ENCODE data around the gene SPI1.

Gene SPI1

DNA sequence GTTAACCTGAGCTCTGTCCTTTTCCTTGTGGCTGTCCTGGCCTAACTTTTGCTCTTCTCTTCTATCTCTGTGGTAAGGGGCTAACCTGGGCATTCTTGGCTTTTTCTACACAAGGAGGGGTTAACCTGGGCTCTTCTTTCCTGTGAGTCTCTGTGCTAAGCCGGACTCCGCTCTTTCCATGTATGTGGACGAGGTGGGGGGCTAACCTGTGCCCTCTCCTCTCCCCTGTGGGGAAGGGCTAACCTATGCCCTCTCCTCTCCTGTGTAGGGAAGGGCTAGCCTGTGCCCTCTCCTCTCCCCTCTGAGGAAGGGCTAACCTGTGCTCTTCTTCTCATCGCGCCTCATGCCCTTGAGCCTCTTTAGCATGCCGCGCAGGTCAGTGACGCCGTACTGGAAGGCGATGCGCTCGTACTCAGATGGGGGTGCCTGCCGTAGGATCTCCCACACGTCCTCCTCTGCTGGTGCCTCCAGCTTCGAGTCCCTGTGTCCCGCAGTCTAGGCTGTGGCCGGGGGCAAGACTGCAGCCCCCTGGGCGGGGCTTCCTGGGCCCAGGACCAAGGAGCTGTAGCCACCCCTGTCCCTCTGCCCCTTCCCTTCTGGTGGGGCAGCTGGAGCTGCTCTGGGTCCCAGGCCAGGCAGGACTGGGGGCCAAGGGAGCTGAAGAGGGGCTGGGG, 32.3 kb downstream of the SPI1 start:
- FAIRE-seq (no peak), DNase-seq (ENCODE audit: insufficient read length, low spot score) (no peak)
- TF ChIP-seq TAF1 (IDR thresholded peaks at IDR 0.05; ENCODE audit: low read depth, low read length) (no peak), POLR2AphosphoS5 (IDR thresholded peaks at IDR 0.05; ENCODE audit: low read depth, low read length) (no peak), SPI1 (IDR thresholded peaks at IDR 0.05; ENCODE audit: low read depth, low read length) (no peak), POLR2A (IDR thresholded peaks at IDR 0.05; ENCODE audit: low read depth, low read length) (no peak), PAX5 (IDR thresholded peaks at IDR 0.05; ENCODE audit: insufficient read depth, low read length, severe bottlenecking) (no peak), POU2F2 (IDR thresholded peaks at IDR 0.05; ENCODE audit: low read depth, low read length) (no peak)

DNA sequence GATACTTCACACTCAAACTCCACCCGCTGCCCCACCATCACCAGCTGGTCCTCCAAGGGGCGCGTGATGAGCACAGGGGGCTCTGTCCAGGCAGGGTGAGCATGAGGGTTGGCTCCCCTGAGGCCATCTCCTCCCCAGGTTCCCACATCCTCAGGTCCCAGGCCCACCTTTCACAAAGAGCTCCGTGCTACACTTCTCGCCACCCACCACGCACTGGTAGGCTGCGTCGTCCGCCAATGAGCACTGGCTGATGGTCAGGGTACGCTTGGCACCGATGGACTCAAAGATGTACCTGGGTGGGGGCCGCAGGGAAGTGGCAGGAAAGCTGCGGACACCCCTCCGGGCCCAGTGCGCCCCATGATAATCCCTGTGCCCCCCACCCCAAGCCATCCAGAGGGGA, 35.5 kb downstream of the SPI1 start:
- DNase-seq (ENCODE audit: insufficient read length, low spot score) (no peak), FAIRE-seq (no peak)
- TF ChIP-seq POLR2A (IDR thresholded peaks at IDR 0.05; ENCODE audit: low read depth, low read length): no peak
- no peak for TF ChIP-seq TAF1 (IDR thresholded peaks at IDR 0.05; ENCODE audit: low read depth, low read length)
- no peak for TF ChIP-seq POU2F2 (IDR thresholded peaks at IDR 0.05; ENCODE audit: low read depth, low read length)
- no peak for TF ChIP-seq POLR2AphosphoS5 (IDR thresholded peaks at IDR 0.05; ENCODE audit: low read depth, low read length)
- TF ChIP-seq SPI1 (IDR thresholded peaks at IDR 0.05; ENCODE audit: low read depth, low read length): no peak
- TF ChIP-seq PAX5 (IDR thresholded peaks at IDR 0.05; ENCODE audit: insufficient read depth, low read length, severe bottlenecking): no peak

DNA sequence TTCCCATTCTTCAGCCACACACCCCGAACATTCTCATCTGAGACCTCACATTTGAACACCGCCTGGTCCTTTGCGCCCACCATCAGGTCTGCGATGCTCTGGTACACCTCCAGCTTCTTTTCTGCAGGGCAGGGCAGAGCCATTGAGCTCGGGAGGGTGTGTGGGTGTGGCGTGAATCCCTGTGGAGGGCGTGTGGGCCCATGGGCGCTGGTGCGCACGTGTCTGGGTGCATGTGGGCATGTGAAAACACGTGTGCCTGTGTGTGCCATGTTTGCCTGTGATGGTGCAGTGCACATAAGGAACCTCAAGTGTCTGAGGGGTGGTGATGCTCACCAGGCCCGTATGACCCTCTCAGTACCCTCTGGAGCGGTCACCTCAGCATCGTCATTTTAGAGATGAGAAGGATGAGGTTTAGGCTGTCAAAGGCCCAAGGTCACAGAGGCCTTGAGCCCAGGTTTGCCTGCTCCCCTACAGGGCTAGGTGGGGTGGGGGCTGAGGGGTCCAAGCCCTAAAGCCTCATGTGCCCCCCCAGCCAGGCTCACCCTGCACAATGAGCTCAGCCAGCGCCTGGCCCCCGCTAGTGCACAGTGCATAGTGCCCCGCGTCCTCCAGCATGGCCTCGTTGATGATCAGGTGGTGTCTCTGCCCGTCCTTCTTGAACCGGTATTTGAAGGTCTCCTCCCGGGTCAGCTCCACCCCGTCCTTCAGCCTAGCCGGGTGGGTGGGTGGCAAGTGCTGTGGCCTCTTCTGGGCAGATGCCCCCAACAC, 36.1 kb downstream of the SPI1 start:
- no peak for TF ChIP-seq POU2F2 (IDR thresholded peaks at IDR 0.05; ENCODE audit: low read depth, low read length)
- FAIRE-seq (no peak), DNase-seq (ENCODE audit: insufficient read length, low spot score) (no peak)

GRCh38 chr11:47340980-47341775, 37.2 kb downstream of the SPI1 start:
- TF ChIP-seq POLR2A (IDR thresholded peaks at IDR 0.05; ENCODE audit: low read depth, low read length) (no peak), SPI1 (IDR thresholded peaks at IDR 0.05; ENCODE audit: low read depth, low read length) (no peak), PAX5 (IDR thresholded peaks at IDR 0.05; ENCODE audit: insufficient read depth, low read length, severe bottlenecking) (no peak), TAF1 (IDR thresholded peaks at IDR 0.05; ENCODE audit: low read depth, low read length) (no peak), POLR2AphosphoS5 (IDR thresholded peaks at IDR 0.05; ENCODE audit: low read depth, low read length) (no peak), POU2F2 (IDR thresholded peaks at IDR 0.05; ENCODE audit: low read depth, low read length) (no peak)
- FAIRE-seq (no peak), DNase-seq (ENCODE audit: insufficient read length, low spot score) (no peak)

- TF ChIP-seq PAX5 (IDR thresholded peaks at IDR 0.05; ENCODE audit: insufficient read depth, low read length, severe bottlenecking): no peak
- no peak for TF ChIP-seq SPI1 (IDR thresholded peaks at IDR 0.05; ENCODE audit: low read depth, low read length)
- TF ChIP-seq POLR2AphosphoS5 (IDR thresholded peaks at IDR 0.05; ENCODE audit: low read depth, low read length): no peak
- no peak for TF ChIP-seq POLR2A (IDR thresholded peaks at IDR 0.05; ENCODE audit: low read depth, low read length)
- no peak for TF ChIP-seq TAF1 (IDR thresholded peaks at IDR 0.05; ENCODE audit: low read depth, low read length)
- TF ChIP-seq POU2F2 (IDR thresholded peaks at IDR 0.05; ENCODE audit: low read depth, low read length): no peak
- DNase-seq (ENCODE audit: insufficient read length, low spot score) (no peak), FAIRE-seq (peak; percentile 64)
These were observed 38.3 kb downstream of the SPI1 start for GRCh38 chr11:47340010-47340409.

GRCh38 chr11:47338396-47339241, 39.7 kb downstream of the SPI1 start:
- no peak for DNase-seq (ENCODE audit: insufficient read length, low spot score)
- no peak for FAIRE-seq
- TF ChIP-seq POU2F2 (IDR thresholded peaks at IDR 0.05; ENCODE audit: low read depth, low read length): no peak
- TF ChIP-seq PAX5 (IDR thresholded peaks at IDR 0.05; ENCODE audit: insufficient read depth, low read length, severe bottlenecking): no peak
- TF ChIP-seq POLR2AphosphoS5 (IDR thresholded peaks at IDR 0.05; ENCODE audit: low read depth, low read length): no peak
- TF ChIP-seq SPI1 (IDR thresholded peaks at IDR 0.05; ENCODE audit: low read depth, low read length): no peak

DNA sequence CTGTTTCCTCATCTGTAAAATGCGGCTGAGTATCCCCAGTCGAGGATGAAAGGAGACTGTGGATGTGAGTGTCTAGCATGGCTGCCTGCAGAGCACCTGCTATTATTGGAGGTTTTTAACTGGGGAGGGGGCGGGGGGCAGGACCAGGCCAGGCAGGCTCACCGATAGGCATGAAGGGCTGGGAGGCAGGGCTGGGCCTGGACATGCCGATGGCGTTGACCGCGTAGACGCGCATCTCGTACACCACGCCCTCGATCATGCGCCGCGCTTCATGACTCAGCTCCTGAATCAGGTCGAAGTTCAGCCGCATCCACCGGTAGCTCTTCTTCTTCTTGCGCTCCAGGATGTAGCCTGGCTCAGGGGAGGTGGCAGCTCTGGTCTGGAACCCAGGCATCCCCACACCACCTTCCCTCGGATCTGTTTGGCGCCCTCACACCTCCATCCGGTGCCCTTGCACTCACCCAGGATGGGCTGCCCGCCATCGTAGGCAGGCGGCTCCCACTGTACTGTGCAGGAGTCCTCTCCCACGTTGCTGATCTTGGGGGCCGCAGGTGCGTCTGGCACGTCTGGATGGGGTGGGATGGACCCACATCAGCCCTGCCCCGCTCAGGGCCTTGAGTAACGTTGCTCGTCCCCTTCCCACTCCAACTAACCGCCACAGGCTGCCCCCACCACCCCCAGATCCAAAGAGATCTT, 41.0 kb downstream of the SPI1 start:
- FAIRE-seq: no peak
- TF ChIP-seq SPI1 (IDR thresholded peaks at IDR 0.05; ENCODE audit: low read depth, low read length): no peak
- no peak for TF ChIP-seq POLR2A (IDR thresholded peaks at IDR 0.05; ENCODE audit: low read depth, low read length)
- TF ChIP-seq PAX5 (IDR thresholded peaks at IDR 0.05; ENCODE audit: insufficient read depth, low read length, severe bottlenecking): no peak
- TF ChIP-seq POU2F2 (IDR thresholded peaks at IDR 0.05; ENCODE audit: low read depth, low read length): no peak
- no peak for TF ChIP-seq POLR2AphosphoS5 (IDR thresholded peaks at IDR 0.05; ENCODE audit: low read depth, low read length)
- no peak for TF ChIP-seq TAF1 (IDR thresholded peaks at IDR 0.05; ENCODE audit: low read depth, low read length)
- DNase-seq (ENCODE audit: insufficient read length, low spot score): no peak

DNA sequence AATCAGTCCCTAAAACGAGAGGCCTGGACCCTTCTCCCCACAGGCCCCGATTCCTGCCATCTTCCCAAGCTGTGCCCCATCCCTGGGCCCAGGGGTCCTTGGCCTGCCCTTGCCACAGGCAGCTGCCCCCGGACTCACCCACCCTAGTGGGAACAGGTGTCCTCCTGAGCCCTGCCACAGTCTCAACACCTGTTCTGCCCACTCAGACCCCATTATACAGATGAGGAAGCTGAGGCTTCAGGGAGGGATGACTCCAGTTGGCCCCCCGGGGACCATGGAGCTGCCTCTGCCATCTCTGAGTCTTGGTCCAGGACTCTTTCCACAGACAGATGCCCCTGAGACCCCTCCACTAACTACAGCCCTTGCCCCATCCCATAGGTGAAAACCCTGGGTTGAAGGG, 41.8 kb downstream of the SPI1 start:
- no peak for FAIRE-seq
- TF ChIP-seq PAX5 (IDR thresholded peaks at IDR 0.05; ENCODE audit: insufficient read depth, low read length, severe bottlenecking): no peak
- TF ChIP-seq TAF1 (IDR thresholded peaks at IDR 0.05; ENCODE audit: low read depth, low read length): no peak
- TF ChIP-seq POLR2AphosphoS5 (IDR thresholded peaks at IDR 0.05; ENCODE audit: low read depth, low read length): no peak
- no peak for DNase-seq (ENCODE audit: insufficient read length, low spot score)

Measured in GM12891 (cell line).